Measurements from ENCODE around the gene TFR2.

Gene TFR2

DNA sequence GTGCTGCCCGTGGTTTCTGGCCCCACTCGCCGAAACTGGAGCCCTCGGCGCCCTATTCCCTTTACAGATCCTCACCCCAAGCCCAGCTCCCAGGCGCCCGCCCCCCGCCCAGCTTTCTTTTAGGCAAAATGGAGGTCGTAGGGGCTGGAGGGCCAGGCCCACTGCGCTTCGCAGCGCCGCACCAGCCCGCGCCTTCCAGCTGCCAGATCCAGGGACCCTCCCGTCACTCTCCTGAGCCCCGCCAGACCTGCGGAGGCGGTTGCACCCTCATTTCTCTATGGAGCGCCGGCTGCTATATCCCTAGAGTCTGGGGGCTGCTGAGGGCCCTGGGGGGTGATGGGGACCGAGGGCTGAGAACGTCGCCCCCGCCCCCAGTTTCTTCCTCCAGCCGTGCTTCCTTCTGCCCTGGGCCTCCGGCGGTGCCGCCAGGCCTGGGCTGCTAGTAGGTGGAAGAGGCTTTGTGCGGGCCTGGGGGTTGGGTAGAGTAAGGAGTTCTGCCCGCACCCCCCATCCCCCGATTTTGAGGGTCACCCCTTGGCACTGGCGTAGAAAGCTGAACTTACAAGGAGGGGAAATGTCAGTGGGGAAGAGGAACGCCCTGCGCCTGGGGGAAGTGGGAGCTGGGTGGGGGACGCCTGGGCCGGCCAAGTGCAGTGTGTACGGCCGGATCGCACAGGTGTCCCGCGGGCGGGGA, 33.2 kb upstream of the TFR2 start:
- no peak for TF ChIP-seq GATA2 (IDR thresholded peaks at IDR 0.05; ENCODE audit: low read depth, low read length)
- TF ChIP-seq GATA3 (IDR thresholded peaks at IDR 0.05; ENCODE audit: low read depth, low read length), result no peak

GRCh38 chr7:100673942-100674410, 32.6 kb upstream of the TFR2 start:
- no peak for TF ChIP-seq GATA2 (IDR thresholded peaks at IDR 0.05; ENCODE audit: low read depth, low read length)
- TF ChIP-seq GATA3 (IDR thresholded peaks at IDR 0.05; ENCODE audit: low read depth, low read length), result no peak

- TF ChIP-seq GATA3 (IDR thresholded peaks at IDR 0.05; ENCODE audit: low read depth, low read length) (no peak), GATA2 (IDR thresholded peaks at IDR 0.05; ENCODE audit: low read depth, low read length) (no peak)
These were observed 32.1 kb upstream of the TFR2 start, which contains the start of gene GNB2 for GRCh38 chr7:100673302-100673941. Gene GNB2 (plus strand): TSS chr7:100673740. CDS start chr7:100676266, 2,526 bp downstream.

DNA sequence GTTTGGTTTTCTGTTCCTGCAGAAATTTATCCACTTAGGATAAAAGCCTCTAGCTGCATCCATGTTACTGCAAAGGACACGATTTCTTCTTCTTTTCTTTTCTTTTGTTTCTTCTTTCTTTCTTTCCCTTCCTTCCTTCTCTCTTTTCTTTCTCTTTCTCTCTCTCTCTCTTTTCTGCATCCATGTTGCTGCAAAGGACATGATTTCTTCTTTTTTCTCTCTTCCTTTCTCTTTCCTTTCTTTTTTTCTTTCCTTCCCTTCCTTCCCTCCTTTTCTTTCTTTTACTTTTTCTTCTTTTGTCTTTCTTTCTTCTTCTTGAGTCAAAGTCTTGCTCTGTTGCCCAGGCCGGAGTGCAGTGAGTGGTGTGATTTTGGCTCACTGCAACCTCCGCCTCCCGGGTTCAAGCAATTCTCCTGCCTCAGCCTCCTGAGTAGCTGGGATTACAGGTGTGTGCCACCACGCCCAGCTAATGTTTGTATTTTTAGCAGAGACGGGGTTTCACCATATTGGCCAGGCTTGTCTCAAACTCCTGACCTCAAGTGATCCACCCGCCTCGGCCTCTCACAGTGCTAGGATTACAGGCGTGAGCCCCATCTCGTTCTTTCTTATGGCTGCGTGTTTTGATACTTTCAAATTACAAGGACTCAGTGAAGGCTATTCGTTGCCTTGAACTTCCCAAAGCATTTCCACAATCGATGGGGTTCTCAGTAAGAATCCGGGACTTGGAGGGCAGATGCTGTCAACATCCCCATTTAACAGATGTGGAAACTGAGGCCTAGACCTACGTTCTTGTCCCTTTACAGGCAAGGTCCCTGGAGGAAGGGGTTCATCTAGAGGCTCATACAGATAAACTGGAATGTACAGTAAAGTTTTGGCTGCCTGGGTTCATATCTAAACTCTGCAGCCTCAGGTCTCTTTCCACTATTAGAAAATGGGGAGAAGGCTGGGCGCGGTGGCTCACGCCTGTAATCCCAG, 30.3 kb upstream of the TFR2 start:
- TF ChIP-seq GATA3 (IDR thresholded peaks at IDR 0.05; ENCODE audit: low read depth, low read length) (no peak), GATA2 (IDR thresholded peaks at IDR 0.05; ENCODE audit: low read depth, low read length) (no peak)

DNA sequence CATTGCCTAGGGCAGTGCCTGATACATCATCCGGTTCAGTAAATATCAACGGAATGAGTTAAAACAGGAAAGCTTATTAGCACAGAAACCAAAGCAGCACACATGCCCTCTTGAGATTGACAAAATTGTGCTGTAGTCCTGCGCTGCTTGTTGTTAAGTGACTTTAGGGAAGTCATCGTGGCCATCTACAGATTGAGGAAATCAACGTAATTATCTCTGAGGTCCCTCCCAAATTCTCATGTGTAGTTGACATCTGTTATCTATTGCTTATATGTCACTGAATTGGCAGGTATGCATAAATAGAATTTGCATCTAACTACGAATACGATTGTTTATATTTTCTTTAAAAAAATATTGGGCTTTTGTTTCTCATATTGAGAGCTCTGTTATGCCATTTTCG, 28.7 kb upstream of the TFR2 start:
- no peak for TF ChIP-seq GATA3 (IDR thresholded peaks at IDR 0.05; ENCODE audit: low read depth, low read length)
- TF ChIP-seq GATA2 (IDR thresholded peaks at IDR 0.05; ENCODE audit: low read depth, low read length), result no peak

GRCh38 chr7:100668069-100668449, 26.7 kb upstream of the TFR2 start:
- TF ChIP-seq GATA2 (IDR thresholded peaks at IDR 0.05; ENCODE audit: low read depth, low read length), result no peak
- no peak for TF ChIP-seq GATA3 (IDR thresholded peaks at IDR 0.05; ENCODE audit: low read depth, low read length)

DNA sequence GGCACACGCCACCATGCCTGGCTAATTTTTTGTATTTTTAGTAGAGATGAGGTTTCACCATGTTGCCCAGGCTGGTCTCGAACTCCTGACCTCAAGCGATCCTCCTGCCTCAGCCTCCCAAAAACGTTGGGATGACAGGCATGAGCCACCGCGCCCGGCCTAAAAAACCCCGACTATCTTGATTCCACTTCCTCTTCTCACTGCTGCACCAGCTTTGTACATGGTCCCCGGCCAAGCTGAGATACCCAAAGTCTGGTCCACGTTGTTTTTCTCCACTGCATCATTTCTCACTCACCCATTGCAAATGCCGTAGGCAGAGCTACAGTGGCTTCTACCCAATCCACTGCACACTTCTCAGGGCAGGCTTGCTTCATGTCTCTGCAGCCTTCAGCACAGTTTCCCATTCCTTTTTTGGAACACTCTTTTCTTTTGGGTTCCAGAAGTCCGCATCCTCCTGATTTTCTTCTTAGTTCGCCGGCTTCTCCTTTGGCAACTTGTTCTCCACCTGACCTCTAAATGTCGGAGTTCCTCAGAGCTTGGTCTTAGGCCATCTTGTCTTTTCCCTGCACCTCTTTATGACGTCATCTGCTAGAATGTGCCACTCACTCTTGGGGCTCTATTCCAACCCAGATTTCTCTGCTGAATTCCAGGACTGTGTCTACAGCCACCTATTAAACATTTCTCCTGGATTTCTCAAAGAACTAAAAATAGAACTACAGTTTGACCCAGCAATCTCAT, 26.1 kb upstream of the TFR2 start:
- TF ChIP-seq GATA2 (IDR thresholded peaks at IDR 0.05; ENCODE audit: low read depth, low read length) (no peak), GATA3 (IDR thresholded peaks at IDR 0.05; ENCODE audit: low read depth, low read length) (no peak)

DNA sequence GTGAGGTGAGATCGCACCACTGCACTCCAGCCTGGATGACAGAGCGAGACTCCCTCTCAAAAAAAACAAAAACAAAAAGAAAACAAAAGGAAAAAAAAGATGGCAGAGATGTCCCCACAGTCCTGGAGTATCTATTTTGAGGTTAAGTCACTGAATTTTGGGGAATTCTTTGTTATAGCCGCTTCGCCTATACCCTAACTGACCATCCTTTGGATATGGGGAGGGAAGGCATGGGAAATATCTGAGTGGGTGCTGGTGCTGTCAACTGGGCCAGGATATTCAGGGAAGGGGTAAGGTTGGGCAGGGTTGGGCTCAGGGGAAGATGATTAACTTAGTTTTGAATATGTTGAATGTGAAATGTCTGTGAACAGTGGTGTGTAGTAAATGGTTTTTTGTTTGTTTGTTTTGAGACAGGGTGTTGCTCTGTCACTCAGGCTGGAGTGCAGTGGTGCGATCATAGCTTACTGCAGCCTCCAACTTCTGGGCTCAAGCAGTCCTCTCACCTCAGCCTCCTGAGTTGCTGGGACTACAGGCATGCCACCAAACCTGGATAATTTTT, 23.9 kb upstream of the TFR2 start:
- no peak for TF ChIP-seq GATA2 (IDR thresholded peaks at IDR 0.05; ENCODE audit: low read depth, low read length)
- no peak for TF ChIP-seq GATA3 (IDR thresholded peaks at IDR 0.05; ENCODE audit: low read depth, low read length)

- TF ChIP-seq GATA3 (IDR thresholded peaks at IDR 0.05; ENCODE audit: low read depth, low read length) (no peak), GATA2 (IDR thresholded peaks at IDR 0.05; ENCODE audit: low read depth, low read length) (no peak)
These were observed 14.7 kb upstream of the TFR2 start, which contains the start of gene ACTL6B for GRCh38 chr7:100655908-100656674. Gene ACTL6B (minus strand): TSS chr7:100656448. CDS start chr7:100656354, 94 bp downstream.

DNA sequence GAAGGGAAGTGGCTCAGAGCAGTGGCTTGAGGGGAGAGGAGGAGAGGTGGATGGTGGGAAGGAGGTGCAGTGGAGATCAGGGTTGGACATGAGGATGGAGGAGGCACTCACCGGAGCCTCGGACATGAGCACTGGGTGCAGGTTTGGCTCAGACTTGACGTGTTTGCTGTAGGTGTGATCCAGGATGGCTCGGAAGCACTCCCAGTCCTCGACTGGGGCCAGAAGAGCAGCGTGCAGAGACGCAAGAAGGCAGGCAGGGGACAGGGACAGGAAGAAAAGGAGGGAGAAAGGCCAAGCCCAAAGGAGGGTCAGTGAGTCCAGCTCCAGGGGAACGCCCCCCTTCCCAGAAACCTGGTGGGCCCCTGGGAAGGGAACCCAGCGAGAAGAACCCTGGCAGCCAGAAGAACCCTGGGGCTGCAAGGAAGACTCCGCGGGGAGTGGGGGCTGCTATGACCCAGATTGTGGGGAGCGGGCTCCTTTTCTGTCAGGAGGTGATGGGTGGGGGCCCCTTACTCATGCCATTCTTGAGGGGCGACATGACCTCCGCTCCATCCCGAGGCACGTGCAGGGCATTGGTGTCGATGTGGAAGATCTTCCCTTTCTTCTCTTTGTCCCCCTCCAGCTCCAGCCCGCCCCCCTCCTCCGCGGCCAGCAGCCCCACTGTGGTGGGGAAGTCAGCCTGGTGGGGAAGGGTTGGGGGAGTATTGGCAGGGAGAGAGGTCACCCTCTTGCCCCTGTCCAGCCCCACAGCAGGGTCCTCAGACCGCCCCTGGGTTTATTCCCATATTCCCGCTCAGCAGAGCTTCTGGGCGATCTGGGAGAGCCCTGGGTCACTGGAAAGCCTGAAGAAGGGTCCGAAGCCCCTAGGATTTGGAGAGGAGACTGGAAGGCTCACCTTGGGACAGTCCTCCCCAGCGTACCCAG, 13.8 kb upstream of the TFR2 start:
- TF ChIP-seq GATA3 (IDR thresholded peaks at IDR 0.05; ENCODE audit: low read depth, low read length), result no peak
- TF ChIP-seq GATA2 (IDR thresholded peaks at IDR 0.05; ENCODE audit: low read depth, low read length), result no peak

- TF ChIP-seq GATA2 (IDR thresholded peaks at IDR 0.05; ENCODE audit: low read depth, low read length) (no peak), GATA3 (IDR thresholded peaks at IDR 0.05; ENCODE audit: low read depth, low read length) (no peak)
These were observed 8.6 kb upstream of the TFR2 start for GRCh38 chr7:100649826-100650565.
